ENCODE results near the gene SMO.
"Not testable (repeated sequence)": the region's sequence is repeated elsewhere in the genome, so short reads cannot be mapped to it uniquely, and the experiment has no call there.

The SMO gene

DNA sequence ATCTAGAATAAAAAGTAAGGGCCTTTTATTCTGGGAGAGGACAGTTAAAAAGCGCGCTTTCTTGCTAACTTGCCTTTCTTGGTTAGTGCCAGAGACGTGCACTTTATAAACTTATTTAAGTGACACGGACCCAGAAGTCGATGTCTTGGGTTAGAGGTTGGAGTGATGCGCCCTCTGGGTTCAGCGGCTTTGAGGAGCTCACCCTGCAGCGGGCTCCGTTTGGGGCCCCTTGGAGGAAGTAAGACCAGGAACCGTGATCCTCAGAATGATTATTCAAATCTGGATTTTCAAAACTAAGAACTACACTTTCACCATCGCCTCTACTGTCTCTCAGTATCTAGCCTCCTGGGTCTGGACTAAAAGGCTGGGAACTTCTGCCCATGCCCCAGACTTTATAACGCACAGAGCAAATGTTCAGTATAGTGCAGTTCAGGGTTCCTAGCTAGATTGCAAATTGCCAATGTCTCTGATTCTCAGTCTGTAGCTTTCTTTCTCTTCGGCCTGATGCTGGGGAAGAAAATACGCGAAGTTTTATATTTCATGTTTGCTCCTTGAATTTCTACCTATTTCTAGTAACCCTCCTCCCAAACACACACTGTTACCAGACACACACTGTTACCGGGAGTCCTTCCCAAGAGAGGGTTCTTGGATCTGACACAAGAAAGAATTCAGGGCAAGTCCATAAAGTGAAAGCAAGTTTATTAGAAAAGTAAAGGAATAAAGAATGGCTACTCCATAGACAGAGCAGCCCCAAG is 18.6 kb upstream of the SMO start:
- no peak for DNase-seq (ENCODE audit: low read depth)

DNA sequence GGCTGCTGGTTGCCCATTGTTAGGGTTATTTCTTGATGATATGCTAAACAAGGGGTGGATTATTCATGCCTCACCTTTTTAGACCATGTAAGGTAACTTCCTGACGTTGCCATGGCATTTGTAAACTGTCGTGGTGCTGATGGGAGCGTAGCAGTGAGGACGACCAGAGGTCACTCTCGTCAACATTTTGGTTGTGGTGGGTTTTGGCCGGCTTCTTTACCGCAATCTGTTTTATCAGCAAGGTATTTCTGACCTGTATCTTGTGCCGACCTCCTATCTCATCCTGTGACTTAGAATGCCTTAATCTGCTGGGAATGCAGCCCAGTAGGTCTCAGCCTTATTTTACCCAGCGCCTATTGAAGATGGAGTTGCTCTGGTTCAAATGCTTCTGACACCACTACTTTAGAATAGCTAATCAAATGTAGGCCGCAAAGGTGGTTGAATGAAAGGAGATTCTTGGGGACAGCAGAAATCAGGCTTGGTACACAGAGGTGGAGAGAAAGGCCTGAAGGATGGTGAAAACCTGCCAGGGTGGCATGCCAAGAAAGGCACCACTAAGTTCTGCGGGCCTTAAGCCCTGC is 17.9 kb upstream of the SMO start:
- DNase-seq (ENCODE audit: low read depth): no peak

DNA sequence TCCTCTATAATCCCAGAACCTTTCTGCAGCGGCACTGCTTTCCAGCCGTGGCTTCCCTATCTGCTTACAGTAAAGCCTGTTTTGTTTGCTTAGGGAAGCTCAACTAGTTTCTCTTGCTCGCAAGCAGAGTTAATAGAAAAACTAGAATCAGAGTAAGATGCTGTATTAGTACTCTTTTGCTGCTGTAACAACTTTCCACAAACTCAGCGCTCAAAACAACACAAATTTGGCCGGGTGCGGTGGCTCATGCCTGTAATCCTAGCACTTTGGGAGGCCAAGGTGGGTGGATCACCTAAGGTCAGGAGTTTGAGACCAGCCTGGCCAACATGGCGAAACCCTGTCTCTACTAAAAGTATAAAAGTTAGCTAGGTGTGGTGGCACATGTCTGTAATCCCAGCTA is 14.6 kb upstream of the SMO start:
- not testable (repeated sequence) for DNase-seq (ENCODE audit: low read depth)

DNA sequence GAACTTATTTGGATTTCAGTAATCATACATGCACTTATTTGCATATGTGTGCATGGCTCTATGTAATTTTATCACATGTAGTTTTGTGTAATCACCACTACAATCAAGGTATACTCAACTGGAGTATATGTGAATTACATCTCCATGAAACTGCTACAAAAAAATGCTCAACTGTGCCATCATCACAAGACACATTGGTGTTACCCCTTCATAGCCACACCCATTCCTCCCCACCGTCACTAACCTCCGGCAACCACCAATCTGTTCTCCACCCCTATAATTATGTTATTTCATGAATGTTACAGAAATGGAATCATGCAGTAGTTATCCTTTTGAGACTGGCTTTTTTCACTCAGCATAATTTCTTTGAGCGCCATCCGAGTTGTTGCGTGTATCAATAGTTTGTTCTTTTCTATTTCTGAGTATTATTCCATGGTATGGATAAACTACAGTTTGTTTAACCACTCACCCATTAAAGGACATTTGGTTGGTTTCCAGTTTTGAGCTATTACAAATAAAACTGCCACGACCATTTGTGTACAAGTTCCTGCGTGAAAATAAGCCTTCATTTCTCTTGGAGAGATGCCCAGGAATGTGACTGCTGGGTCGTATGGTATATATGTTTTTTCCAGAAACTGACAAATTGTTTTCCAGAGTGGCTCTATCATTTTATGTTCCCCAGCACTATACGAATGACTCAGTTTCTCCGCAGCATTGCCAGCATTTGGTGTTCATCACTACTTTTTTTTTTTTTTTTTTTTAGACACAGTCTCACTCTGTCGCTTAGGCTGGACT is 11.3 kb upstream of the SMO start:
- no peak for DNase-seq (ENCODE audit: low read depth)

DNA sequence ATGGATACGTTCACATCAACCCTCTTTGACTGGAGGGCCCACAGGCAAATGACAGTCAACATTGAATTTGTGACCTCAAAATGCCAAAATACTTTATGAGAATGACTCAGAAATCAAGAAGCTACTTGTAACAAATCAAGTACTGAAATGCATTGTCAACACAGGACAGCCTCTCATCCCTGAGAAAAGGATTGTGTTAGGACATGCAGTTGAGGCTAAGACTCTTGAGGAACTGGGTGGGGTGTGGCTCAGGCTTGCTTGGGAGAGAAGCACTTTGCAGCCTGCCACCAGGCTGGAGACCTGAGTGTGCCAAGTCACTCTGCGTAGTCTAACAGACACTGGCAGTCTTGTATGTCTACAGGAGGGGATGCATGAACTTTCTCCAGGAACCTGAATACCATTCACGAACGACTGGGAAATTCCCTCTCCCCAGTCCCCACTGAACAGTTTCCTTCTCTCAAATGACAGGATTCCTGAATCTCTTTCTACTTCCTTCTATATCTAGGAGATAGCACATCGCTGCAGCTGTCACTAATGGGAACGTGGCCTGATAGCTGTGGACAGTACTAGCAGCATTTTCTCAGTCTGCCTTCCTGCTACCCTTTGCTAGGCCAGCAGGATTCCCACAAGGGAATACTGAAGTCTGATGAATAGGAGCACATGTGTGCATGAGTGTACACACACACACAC is 3.3 kb upstream of the SMO start:
- DNase-seq (ENCODE audit: low read depth): no peak

DNA sequence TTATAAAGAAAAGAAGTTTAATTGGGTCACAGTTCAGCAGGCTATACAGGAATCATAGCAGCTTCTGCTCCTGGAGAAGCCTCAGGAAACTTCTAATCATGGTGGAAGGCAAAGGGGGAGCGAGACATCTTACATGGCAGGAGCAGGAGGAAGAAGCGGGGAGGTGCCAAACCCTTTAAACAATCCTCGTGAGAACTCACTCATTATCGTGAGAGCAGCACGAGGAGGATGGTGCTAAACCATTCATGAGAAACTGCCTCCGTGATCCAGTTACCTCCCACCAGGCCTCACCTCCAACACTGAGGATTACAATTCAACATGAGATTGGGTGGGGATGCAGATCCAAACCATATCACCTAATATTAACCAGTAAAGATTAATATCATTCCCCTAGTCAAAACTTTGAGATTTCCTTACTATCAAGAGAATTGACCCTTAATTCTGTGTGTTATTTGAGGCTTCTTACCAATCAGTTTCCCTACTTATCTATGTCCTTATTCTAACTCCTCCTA is 1.6 kb upstream of the SMO start:
- DNase-seq (ENCODE audit: low read depth): no peak

DNA sequence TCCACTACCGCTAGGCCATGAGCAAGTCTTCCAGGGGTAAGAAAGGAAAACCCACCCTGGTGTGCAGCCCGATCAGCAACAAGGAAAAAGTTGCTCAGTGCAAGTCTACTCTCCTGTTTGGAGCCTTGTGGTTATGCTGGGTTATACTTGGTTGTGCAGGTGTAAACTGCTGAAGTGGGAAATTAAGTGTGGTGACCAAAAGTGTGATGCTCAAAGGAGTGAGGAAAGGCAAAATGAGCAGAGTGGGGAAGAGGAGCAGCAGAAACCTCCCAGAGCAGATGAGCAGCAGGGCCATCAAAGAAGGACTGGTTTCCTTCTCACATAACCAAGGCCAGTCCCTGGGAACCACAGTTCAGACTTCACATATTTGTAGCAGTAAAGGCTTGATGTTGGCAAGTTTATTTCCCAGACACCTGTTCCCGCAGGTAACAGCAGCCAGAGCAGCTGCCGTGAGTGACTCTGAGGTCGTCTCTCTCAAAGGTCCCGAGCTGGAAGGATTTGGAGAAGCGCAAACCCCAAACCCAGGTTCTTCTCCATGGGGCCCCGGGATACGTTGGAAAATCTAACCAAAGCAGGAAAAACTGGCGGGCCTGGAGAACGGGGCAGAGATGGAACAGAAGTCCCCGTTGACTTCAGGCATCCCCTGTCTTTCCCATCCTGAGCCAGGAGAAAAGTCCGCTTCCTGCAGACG is 607 bp upstream of the SMO start:
- no peak for DNase-seq (ENCODE audit: low read depth)

DNA sequence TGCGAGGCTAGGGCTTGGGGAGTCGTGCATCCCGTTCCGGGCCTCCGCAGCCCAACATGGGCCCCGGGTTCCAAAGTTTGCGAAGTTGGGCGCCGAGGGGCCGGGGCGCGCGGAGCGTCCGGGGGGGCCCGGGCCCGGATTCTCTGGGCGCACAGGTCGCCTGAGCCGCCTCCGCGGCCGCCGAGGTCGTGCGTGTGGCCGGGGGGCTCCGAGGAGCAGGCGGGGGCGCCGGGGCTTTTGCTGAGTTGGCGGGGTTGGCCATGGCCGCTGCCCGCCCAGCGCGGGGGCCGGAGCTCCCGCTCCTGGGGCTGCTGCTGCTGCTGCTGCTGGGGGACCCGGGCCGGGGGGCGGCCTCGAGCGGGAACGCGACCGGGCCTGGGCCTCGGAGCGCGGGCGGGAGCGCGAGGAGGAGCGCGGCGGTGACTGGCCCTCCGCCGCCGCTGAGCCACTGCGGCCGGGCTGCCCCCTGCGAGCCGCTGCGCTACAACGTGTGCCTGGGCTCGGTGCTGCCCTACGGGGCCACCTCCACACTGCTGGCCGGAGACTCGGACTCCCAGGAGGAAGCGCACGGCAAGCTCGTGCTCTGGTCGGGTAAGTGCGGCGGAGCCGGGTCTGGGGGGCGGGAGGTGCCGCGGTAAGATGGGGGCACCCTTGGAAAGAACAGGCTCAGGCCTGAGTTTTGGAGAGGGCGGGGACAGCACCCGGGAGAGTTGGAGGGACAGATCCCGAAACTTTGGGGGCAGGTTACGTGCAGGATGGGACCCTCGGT is 643 bp downstream of the SMO start:
- no peak for DNase-seq (ENCODE audit: low read depth)

DNA sequence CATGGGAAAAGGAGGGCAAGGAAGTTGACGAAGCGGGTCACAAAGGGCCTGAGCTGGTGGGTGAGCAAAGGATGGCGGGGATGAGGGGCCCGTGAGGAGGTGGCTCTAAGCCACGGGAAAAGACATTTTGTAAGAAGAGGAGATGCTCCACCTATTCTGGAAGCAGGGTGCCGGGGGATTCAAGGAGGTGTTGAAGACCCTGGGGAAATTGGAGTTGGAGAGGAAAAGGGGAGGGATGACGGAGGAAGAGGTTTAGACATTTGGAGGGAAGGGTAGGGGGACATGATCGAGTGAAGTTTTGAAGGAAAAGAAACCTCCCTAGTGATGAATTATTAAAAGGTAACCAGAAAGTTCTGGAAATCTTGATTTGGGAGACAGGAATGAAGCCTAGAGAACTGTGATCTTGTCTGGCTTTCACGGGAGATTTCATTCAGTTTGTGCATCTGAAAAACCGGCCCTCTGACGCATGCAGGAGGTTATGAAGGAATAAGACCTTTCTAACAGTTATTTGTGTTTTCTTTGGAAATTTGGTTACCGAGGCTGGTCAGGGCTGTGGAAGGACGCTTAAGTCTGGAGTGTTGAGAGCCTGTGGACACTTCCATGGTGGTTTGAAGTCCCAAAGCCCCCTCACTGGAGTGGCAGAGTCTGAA is 1.4 kb downstream of the SMO start:
- no peak for DNase-seq (ENCODE audit: low read depth)

DNA sequence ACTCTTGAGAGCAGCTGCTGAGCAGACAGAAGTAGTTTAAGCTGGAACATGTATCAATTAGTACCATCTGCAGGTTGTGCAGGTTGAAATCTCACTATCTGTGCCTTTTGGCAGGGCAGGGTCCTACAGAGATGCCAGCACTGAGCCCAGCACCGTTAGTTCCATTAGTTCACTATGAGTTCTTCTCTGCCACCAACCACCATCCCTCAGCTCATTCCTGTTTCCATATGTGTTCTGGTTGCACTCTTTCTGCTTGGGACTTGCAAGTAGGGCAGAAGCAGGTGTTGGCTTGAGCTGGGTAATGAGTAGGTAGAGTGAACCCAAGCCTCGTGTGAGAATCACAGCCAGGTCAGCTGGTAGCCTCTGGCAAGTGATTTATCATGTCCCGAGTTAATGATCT is 2.8 kb downstream of the SMO start:
- no peak for DNase-seq (ENCODE audit: low read depth)

DNA sequence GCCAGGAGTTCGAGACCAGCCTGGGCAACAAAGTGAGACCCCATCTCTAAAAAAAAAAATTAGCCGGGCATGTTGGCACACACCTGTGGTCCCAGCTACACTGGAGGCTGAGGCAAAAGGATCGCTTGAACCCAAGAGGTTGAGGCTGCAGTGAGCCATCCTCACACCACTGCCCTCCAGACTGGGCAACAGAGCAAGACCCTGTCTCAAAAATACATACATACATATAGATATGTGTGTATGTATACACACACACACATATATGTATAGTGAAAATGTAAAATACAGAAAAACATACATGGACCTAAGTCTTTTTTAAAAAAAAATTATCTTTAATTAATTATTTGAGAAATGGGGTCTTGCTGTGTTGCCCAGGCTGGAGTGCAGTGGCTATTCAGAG is 5.5 kb downstream of the SMO start:
- DNase-seq (ENCODE audit: low read depth): no peak

DNA sequence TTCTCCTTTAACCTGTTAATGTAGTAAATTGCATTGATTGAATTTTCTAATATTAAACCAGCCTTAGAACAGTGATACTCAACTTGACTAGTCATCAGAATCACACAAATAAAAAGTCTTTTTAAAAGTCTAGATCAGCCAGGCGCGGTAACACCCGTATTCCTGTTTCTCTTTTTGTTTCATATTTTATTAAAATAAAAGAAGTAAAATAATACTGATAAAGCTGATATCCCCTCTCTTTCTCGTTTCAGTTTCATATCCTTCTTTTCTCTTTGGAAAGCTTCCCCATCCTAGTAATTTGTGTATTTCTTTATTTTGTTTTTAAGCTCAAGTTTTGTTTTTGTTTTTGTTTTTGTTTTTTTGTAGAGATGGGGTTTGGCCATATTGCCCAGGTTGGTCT is 9.3 kb downstream of the SMO start:
- DNase-seq (ENCODE audit: low read depth): no peak

DNA sequence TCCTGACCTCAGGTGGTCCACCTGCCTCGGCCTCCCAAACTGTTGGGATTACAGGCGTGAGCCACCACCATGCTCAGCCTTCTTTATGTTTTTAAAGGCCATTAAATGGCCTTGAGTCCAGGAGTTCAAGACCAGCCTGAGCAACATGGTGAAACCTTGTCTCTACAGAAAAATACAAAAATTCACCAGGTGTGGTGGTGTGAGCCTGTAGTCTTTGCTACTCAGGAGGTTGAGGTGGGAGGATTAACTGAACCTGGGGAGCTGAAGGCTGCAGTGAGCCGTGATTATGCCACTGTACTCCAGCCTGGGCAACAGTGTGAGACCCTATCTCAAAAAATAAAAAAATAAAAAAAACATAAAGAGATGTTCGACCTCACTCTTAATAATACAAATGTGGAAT is 11.0 kb downstream of the SMO start:
- no peak for DNase-seq (ENCODE audit: low read depth)

DNA sequence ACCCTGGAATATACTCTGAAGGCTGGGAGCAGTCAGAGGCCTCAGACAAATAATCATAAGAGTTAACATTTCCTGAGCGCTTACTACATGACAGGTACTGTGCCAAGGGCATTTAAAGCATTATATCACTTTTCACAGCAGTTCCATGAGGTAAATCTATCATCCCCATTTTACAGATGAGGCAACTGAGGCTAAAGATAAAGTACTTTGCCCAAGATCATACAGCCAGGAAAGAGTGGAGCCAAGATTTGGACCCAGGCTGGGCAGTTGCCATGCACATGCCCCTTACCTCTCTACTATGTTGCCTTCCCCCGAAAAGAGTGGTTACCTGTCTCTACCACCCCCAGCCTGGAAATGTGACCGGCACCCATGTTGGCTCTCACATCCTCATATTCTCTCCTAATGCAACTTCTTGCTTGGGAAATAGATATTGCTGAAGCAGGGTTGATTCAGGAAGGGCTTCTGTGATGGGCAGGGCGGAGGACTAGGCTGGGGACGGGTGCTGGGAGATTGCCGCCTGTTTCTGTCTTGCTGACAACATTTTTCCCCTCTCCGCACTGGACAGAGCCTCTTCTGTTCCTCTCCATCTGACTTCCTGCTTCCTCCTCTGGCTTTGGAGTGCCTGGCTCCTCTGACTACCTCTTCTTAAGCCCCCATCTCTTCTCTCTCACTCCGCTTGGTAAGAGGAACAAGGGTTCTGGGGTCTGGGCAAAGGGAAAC is 13.8 kb downstream of the SMO start:
- DNase-seq (ENCODE audit: low read depth): no peak

DNA sequence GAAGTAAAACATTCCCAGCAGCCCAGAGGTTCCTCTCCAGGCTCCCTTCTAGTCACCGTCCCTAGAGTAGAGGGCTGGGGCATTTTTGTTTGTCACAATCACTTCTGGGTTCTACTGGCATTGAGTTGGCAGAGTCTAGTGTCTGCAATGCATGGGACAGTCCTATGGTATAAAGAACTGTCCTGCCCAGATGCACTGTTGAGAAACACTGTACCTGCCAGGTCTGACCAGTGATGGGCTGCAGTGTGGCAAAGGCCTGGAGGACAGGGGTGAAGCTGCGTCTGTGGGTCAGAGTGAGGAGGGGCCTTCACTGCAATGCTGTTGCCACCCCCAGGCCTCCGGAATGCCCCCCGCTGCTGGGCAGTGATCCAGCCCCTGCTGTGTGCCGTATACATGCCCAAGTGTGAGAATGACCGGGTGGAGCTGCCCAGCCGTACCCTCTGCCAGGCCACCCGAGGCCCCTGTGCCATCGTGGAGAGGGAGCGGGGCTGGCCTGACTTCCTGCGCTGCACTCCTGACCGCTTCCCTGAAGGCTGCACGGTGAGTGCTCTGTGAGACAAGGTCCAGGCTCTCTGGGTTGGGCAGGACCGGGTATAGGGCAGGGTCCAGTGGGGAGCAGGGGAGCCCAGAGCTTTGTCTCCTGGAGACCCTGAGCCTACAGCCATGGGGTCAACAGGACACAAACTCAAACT is 14.8 kb downstream of the SMO start:
- DNase-seq (ENCODE audit: low read depth): no peak

DNA sequence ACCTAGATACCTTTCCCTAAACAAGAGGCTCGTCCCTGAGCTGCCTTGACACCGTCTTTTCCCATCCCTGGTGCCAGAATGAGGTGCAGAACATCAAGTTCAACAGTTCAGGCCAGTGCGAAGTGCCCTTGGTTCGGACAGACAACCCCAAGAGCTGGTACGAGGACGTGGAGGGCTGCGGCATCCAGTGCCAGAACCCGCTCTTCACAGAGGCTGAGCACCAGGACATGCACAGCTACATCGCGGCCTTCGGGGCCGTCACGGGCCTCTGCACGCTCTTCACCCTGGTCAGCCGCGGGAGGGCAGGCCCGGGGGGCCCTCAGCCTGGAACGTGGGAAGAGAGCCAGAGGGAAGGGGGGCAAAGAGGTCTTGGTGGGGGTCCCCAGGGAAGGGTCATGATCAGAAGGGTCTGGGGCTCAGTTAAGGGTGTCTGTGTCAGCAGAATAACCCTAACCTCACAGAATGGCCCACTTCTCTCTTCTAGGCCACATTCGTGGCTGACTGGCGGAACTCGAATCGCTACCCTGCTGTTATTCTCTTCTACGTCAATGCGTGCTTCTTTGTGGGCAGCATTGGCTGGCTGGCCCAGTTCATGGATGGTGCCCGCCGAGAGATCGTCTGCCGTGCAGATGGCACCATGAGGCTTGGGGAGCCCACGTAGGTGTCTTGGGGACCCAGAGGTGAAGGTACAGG is 16.8 kb downstream of the SMO start:
- no peak for DNase-seq (ENCODE audit: low read depth)

DNA sequence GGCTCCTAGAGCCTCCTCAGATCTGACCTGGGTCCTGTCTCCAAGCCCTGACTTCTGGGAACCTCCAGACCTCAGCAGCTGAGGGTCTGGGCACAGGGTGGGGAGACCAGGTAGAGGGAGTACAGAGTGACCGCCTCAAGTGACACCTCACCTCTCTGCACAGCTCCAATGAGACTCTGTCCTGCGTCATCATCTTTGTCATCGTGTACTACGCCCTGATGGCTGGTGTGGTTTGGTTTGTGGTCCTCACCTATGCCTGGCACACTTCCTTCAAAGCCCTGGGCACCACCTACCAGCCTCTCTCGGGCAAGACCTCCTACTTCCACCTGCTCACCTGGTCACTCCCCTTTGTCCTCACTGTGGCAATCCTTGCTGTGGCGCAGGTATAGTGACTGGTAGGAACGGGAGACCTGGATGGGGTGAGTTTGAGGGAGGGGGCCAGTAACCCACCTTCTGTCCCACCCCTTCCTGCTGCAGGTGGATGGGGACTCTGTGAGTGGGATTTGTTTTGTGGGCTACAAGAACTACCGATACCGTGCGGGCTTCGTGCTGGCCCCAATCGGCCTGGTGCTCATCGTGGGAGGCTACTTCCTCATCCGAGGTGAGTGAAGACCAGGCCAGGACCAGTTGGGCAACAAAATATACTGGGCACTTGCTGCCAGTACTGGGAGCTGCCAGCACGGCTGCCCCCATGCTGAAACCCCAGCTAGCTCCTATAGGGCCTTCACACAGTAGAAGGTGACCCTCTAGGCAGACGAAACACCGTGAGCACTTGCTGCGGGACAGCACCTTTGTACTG is 17.8 kb downstream of the SMO start:
- DNase-seq (ENCODE audit: low read depth): no peak

DNA sequence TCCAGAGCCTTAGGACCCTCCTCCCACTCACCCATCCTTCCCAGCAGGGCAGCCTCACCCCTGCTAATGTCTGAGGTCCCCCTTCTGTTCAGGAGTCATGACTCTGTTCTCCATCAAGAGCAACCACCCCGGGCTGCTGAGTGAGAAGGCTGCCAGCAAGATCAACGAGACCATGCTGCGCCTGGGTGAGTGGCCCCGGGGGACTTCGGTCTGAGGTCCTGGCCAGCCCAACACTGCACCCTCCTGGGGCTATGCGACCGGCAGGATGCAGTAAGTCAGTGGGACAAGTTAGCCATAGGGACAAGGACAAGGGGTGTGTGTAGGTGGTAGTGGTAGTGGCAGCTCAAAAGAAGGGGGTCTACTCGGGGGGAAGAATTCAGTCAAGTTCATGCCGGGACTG is 20.2 kb downstream of the SMO start:
- DNase-seq (ENCODE audit: low read depth): no peak
